Upper lobe of right lung (tissue), 1 donor: Measurements from ENCODE around the gene SLC6A3. TPM values are rescaled to one million over a fixed set of nuclear protein-coding genes. Genes with fewer than 3 reads are reported as not detected.

Source experiments
- ATAC-seq: fragments of 200-7000 bp; cut with Tn5 transposase; one replicate; pipeline ENCODE4 v1.9.1; 2020; ENCODE audit warnings: mild to moderate bottlenecking, moderate library complexity
- DNase-seq: peaks from one replicate; pipeline ENCODE4 v3.0.0-alpha.2; 2020
- H3K27ac ChIP-seq: fragments of 200-600 bp; one replicate; pipeline ENCODE4 v1.8.0; 2022
- H3K27me3 ChIP-seq: fragments of 200-600 bp; one replicate; pipeline ENCODE4 v1.8.0; 2022; ENCODE audit warnings: mild to moderate bottlenecking
- H3K36me3 ChIP-seq: fragments of 200-600 bp; one replicate; pipeline ENCODE4 v1.8.0; 2022
- H3K4me1 ChIP-seq: fragments of 200-600 bp; one replicate; pipeline ENCODE4 v1.8.0; 2022
- H3K4me3 ChIP-seq: fragments of 200-600 bp; one replicate; pipeline ENCODE4 v1.8.0; 2022; ENCODE audit warnings: mild to moderate bottlenecking
- H3K9me3 ChIP-seq: fragments of 200-600 bp; one replicate; pipeline ENCODE4 v1.8.0; 2022
- CTCF ChIP-seq: fragments of 200-600 bp; IDR thresholded peaks from one replicate; pipeline ENCODE4 v1.8.0; 2022; ENCODE audit warnings: antibody characterized with exemption
- intact Hi-C: fragments of 100-400 bp; cut with DNase I; formaldehyde crosslinking; loops from one replicate; pipeline ENCODE4 v1.11.0; 2022
- total RNA-seq: library from RNA; stranded (reverse); fragmentation: NEBNext Ultra II Directional; extraction: Animal tissue kit (Norgen Biotek cat#: 25700); gene quantifications from one replicate; pipeline ENCODE4 v1.2.1, GENCODE V29; 2021
- donor health status: DM: no; HTN: yes; CAD: no; lungs with severe emphysema.

Gene SLC6A3
- total RNA-seq, 1 donor from 2014 or later = 0.52 TPM

- Histone ChIP-seq H3K9me3 (no peaks in the 10 kb centered on the region), H3K4me3 (no peak overlapping the region), H3K27me3 (no peaks in the 10 kb centered on the region), H3K4me1 (no peaks in the 10 kb centered on the region), H3K36me3 (peaks cover 77% of the 10 kb centered on the region), H3K27ac (no peak overlapping the region)
- DNase-seq = no peak
- ATAC-seq = no peak
- TF ChIP-seq CTCF = no peak
- intact Hi-C loops = no loop called here
Observed at GRCh38 chr5:1473746-1474145, 28.5 kb upstream of the SLC6A3 start.

GRCh38 chr5:1472964-1473628 is 27.9 kb upstream of the SLC6A3 start:
- H3K9me3 ChIP-seq = no peaks in the 10 kb centered on the region
- H3K27me3 ChIP-seq = no peaks in the 10 kb centered on the region
- ATAC-seq (no peak), DNase-seq (peak; percentile 34)
- no peak for TF ChIP-seq CTCF
- intact Hi-C loops = no loop called here
- H3K36me3 ChIP-seq = peaks cover 71% of the 10 kb centered on the region
- no peaks in the 10 kb centered on the region for H3K4me1 ChIP-seq
- no peak overlapping the region for H3K27ac ChIP-seq
- H3K4me3 ChIP-seq = no peak overlapping the region

GRCh38 chr5:1471997-1472963 is 27.0 kb upstream of the SLC6A3 start:
- H3K9me3 ChIP-seq = no peaks in the 10 kb centered on the region
- intact Hi-C loops = no loop called here
- no peaks in the 10 kb centered on the region for H3K4me1 ChIP-seq
- peak; percentile 58 for DNase-seq
- TF ChIP-seq CTCF = no peak
- no peaks in the 10 kb centered on the region for H3K27me3 ChIP-seq
- ATAC-seq = no peak
- H3K4me3 ChIP-seq = no peak overlapping the region
- peaks cover 70% of the 10 kb centered on the region for H3K36me3 ChIP-seq
- H3K27ac ChIP-seq = no peak overlapping the region

GRCh38 chr5:1471240-1471853 is 26.1 kb upstream of the SLC6A3 start:
- H3K4me3 ChIP-seq = no peak overlapping the region
- DNase-seq = peak; percentile 48
- H3K27ac ChIP-seq = no peak overlapping the region
- H3K4me1 ChIP-seq = no peaks in the 10 kb centered on the region
- no peak for TF ChIP-seq CTCF
- intact Hi-C loops = no loop called here
- H3K27me3 ChIP-seq = no peaks in the 10 kb centered on the region
- H3K36me3 ChIP-seq = peaks cover 70% of the 10 kb centered on the region
- no peaks in the 10 kb centered on the region for H3K9me3 ChIP-seq
- no peak for ATAC-seq

GRCh38 chr5:1470762-1471211 is 25.5 kb upstream of the SLC6A3 start:
- no peaks in the 10 kb centered on the region for H3K9me3 ChIP-seq
- no peak for TF ChIP-seq CTCF
- no peak overlapping the region for H3K4me3 ChIP-seq
- H3K27ac ChIP-seq = no peak overlapping the region
- intact Hi-C loops = no loop called here
- no peaks in the 10 kb centered on the region for H3K27me3 ChIP-seq
- peak; percentile 54 for DNase-seq
- no peaks in the 10 kb centered on the region for H3K4me1 ChIP-seq
- peaks cover 70% of the 10 kb centered on the region for H3K36me3 ChIP-seq
- ATAC-seq = no peak
